Heart right ventricle (tissue), 16 donors: Measurements from ENCODE around the gene KCNJ15. TPM values are rescaled to one million over a fixed set of nuclear protein-coding genes. Genes with fewer than 3 reads are reported as not detected.
A peak's percentile ranks its signal among the peaks of the same experiment; 100 is the strongest.

Experiments
- ATAC-seq, 8 donors: fragments of 200-7000 bp; cut with Tn5 transposase; one replicate each; pipeline ENCODE4 v1.9.1; 2020; ENCODE audit warnings: mild to moderate bottlenecking in 8 of 8, moderate library complexity in 8 of 8, moderate number of reproducible peaks in 1 of 8
- DNase-seq, 2 donors: peaks; one replicate each; pipeline ENCODE4 v3.0.0-alpha.2; 2020
- H3K27ac ChIP-seq, 10 donors: fragments of 200-600 bp; sonication (generic) in 2 of 10; one replicate each; pipeline versions ENCODE4 v1.5.0 to v1.8.0; 2020 to 2022; ENCODE audit warnings: mild to moderate bottlenecking in 3 of 10
- H3K27me3 ChIP-seq, 7 donors: fragments of 200-600 bp; one replicate each; pipeline ENCODE4 v1.8.0; 2021 to 2022; ENCODE audit warnings: mild to moderate bottlenecking in 2 of 7
- H3K36me3 ChIP-seq, 9 donors: fragments of 200-600 bp; sonication (generic) in 1 of 9; one replicate each; pipeline versions ENCODE4 v1.5.0 to v1.8.0; 2020 to 2022; ENCODE audit warnings: mild to moderate bottlenecking in 2 of 9
- H3K4me1 ChIP-seq, 9 donors: fragments of 200-600 bp; sonication (generic) in 1 of 9; one replicate each; pipeline versions ENCODE4 v1.5.0 to v1.8.0; 2020 to 2022; ENCODE audit warnings: mild to moderate bottlenecking in 4 of 9
- H3K4me3 ChIP-seq, 10 donors: fragments of 200-600 bp; sonication (generic) in 2 of 10; one replicate each; pipeline versions ENCODE4 v1.5.0 to v1.8.0; 2020 to 2022; ENCODE audit warnings: mild to moderate bottlenecking in 7 of 10, moderate library complexity in 2 of 10
- H3K9me3 ChIP-seq, 11 donors: fragments of 200-600 bp in 10 of 11; sonication (generic) in 2 of 11; one replicate each; pipeline versions ENCODE4 v1.5.0 to v1.8.0; 2013 to 2022; ENCODE audit warnings: mild to moderate bottlenecking in 2 of 11, control low read depth in 1 of 11, moderate library complexity in 1 of 11
- CTCF ChIP-seq, 9 donors: fragments of 200-600 bp; sonication (generic) in 2 of 9; IDR thresholded peaks; one replicate each; pipeline versions ENCODE4 v1.5.0 to v1.8.0; 2021 to 2022; ENCODE audit warnings: antibody characterized with exemption in 9 of 9, mild to moderate bottlenecking in 5 of 9, moderate library complexity in 1 of 9
- whole genome bisulfite sequencing, 2 donors: extraction: QIAGEN DNeasy Blood & Tissue Kit; methylation state at CpG; one replicate each; pipeline ENCODE4 v1.1.7; 2013; ENCODE audit warnings: inconsistent platforms in 1 of 2; 5-methylcytosine and 5-hydroxymethylcytosine counted together
- intact Hi-C, 10 donors: fragments of 100-400 bp; cut with DNase I; formaldehyde crosslinking; loops; one replicate each; pipeline versions ENCODE4 v1.11.1 to v1.14.2; 2022
- polyA plus RNA-seq, 2 donors: library from polyadenylated mRNA; stranded (reverse); fragments of 200-250 nt; gene quantifications; one replicate each; pipeline ENCODE4 v1.2.3, GENCODE V29; 2013
- total RNA-seq, 10 donors: library from RNA; stranded (reverse); fragmentation: NEBNext Ultra II Directional in 3 of 10; extraction: Animal tissue kit (Norgen Biotek cat#: 25700) in 3 of 10; gene quantifications; one replicate each; pipeline versions ENCODE4 v1.2.1 to v1.2.4, GENCODE V29; 2021 to 2023
- donor health status: Arrhythmogenic right ventricular cardiomyopathy.
- donor health status: ischemic (EF 13 %, LVEDD 7.1; RV severe dilation, severe dysfunction).
- donor health status: healthy with polysubstance abuse.
- donor health status: DM: no; HTN: yes; CAD: no.
- donor health status: DM: no; HTN: no; CAD: no.
- donor health status: ischemic (EF 25% LVEDD 6.9; RV normal size, moderate dysfunction).
- donor health status: ischemic (EF 25% LVEDD 5.7; RV mildly dilated, moderate dysfunction).
- donor health status: healthy.
- donor health status: DM: yes; HTN: yes; CAD: no.
- donor health status: Ischemic cardiomyopathy.
- donor health status: ischemic (EF 35%, LVEDD 5.7; RV mildly dilated, moderate dysfunction).
- donor health status: nonischemic (EF 11% LVEDD 7.7; RV severe dilation, severe dysfunction).
- donor health status: DM: yes; HTN: yes; CAD: no.
- donor health status: PGD.
- donor health status: ischemic (EF 29% LVEDD 5.4; RV normal size, mild dysfunction).
- donor health status: nonischemic (EF 23%, LVEDD 6.1; RV moderate dilation, normal function).

Gene KCNJ15
- total and polyA plus RNA-seq, 12 donors: 0.10 to 2.1 (median 0.47) TPM; not detected in 2

GRCh38 chr21:38227401-38227800 lies 29.4 kb upstream of the KCNJ15 start:
- intact Hi-C loops: no loop called here
- ATAC-seq (no peak), DNase-seq (no peak)
- Histone ChIP-seq H3K36me3 (no peaks in the 10 kb centered on the region), H3K4me1 (no peaks in the 10 kb centered on the region), H3K9me3 (peaks cover 0 to 99% (median 48%) of the 10 kb centered on the region in 11 donors), H3K27ac (peak overlapping the region in 1 of 10 donors; percentile 70), H3K27me3 (no peaks in the 10 kb centered on the region), H3K4me3 (no peak overlapping the region)
- TF ChIP-seq CTCF (IDR thresholded peaks at IDR 0.05): no peak

- no peak for TF ChIP-seq CTCF (IDR thresholded peaks at IDR 0.05)
- WGBS, 2 donors: 58 to 62% methylated on average over 6 of the region's 6 CpGs
- H3K36me3 ChIP-seq: no peaks in the 10 kb centered on the region
- H3K27me3 ChIP-seq: no peaks in the 10 kb centered on the region
- no peak for ATAC-seq
- intact Hi-C loops: no loop called here
- peaks cover 0 to 94% (median 46%) of the 10 kb centered on the region in 11 donors for H3K9me3 ChIP-seq
- H3K27ac ChIP-seq: peak overlapping the region in 1 of 10 donors; percentile 70
- H3K4me1 ChIP-seq: no peaks in the 10 kb centered on the region
- H3K4me3 ChIP-seq: no peak overlapping the region
- DNase-seq: no peak
Measured at GRCh38 chr21:38228115-38228514, 28.7 kb upstream of the KCNJ15 start.

GRCh38 chr21:38228537-38228936 lies 28.3 kb upstream of the KCNJ15 start:
- intact Hi-C loops: no loop called here

DNA sequence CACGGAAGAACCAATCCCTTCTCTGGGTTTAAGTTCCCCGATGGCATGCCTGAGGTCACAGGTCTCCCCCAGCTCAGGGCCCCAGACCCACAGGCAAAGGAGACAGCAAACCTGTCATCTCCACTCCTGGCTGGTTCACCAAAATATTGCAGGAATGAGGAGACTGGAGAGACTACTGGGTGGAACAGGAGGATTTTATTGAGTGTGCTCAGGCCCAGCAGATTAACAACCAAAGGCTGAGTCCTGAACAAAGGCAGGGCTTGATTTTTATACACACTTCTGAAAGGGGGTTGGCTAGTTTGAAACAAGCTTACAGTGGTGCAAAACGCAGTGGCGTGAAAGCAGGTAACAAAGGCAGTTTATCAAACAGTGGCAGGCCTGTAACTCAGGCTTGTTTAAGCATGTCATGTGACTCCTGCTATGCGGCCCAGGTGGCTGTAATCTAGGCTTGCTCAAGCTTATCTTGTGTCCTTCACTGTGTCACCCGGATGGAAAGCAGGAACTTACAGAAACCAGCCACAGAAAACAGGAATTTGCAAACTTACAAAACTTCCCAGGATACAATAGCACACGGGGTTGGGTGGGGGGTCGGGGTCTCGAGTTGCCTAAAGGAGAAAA lies 27.4 kb upstream of the KCNJ15 start:
- no peak for DNase-seq
- H3K27me3 ChIP-seq: no peaks in the 10 kb centered on the region
- intact Hi-C loops: no loop called here
- H3K4me1 ChIP-seq: no peaks in the 10 kb centered on the region
- 79 to 80% methylated on average over 9 of the region's 9 CpGs for WGBS, 2 donors
- peak overlapping the region in 1 of 10 donors; percentile 70 for H3K27ac ChIP-seq
- no peaks in the 10 kb centered on the region for H3K36me3 ChIP-seq
- ATAC-seq: peak in 1 of 8 donors; percentile 50
- H3K9me3 ChIP-seq: peaks cover 0 to 82% (median 36%) of the 10 kb centered on the region in 11 donors
- TF ChIP-seq CTCF (IDR thresholded peaks at IDR 0.05): no peak
- no peak overlapping the region for H3K4me3 ChIP-seq

More at GRCh38 chr21:38228537-38228936, 28.3 kb upstream of the KCNJ15 start:
- H3K27me3 ChIP-seq: no peaks in the 10 kb centered on the region
- TF ChIP-seq CTCF (IDR thresholded peaks at IDR 0.05): no peak
- H3K36me3 ChIP-seq: no peaks in the 10 kb centered on the region
- peak overlapping the region in 1 of 10 donors; percentile 70 for H3K27ac ChIP-seq
- no peaks in the 10 kb centered on the region for H3K4me1 ChIP-seq
- 93% methylated on average over 3 of the region's 3 CpGs for WGBS, 2 donors
- H3K4me3 ChIP-seq: no peak overlapping the region
- DNase-seq: no peak
- peaks cover 0 to 90% (median 42%) of the 10 kb centered on the region in 11 donors for H3K9me3 ChIP-seq
- ATAC-seq: no peak
